KMS-11 (cell line): ENCODE results near the gene DNMT1.
"Not testable (repeated sequence)": the region's sequence is repeated elsewhere in the genome, so short reads cannot be mapped to it uniquely, and the experiment has no call there.

ENCODE experiments used
- H2AFZ ChIP-seq: fragments of 200-600 bp; sonication (generic); 2 replicates; pipeline ENCODE4 v1.6.1; 2016; ENCODE audit warnings: antibody characterized with exemption, mixed run types, low read depth
- H3K27ac ChIP-seq: fragments of 200-600 bp; sonication (generic); 2 replicates; pipeline ENCODE4 v1.6.1; 2016; ENCODE audit warnings: mild to moderate bottlenecking, mixed run types
- H3K27me3 ChIP-seq: fragments of 200-600 bp; sonication (generic); 2 replicates; pipeline ENCODE4 v1.6.1; 2017; ENCODE audit warnings: mild to moderate bottlenecking, low read depth, mixed run types, moderate library complexity; ENCODE audit not compliant: insufficient read depth
- H3K36me3 ChIP-seq: fragments of 200-600 bp; sonication (generic); 2 replicates; pipeline ENCODE4 v1.6.1; 2017; ENCODE audit warnings: mild to moderate bottlenecking, mixed run types; ENCODE audit not compliant: insufficient read depth
- H3K4me1 ChIP-seq: fragments of 200-600 bp; sonication (generic); 2 replicates; pipeline ENCODE4 v1.6.1; 2016; ENCODE audit warnings: mild to moderate bottlenecking, low read depth, mixed run types; ENCODE audit not compliant: poor library complexity, severe bottlenecking
- H3K4me2 ChIP-seq: fragments of 200-600 bp; sonication (generic); 2 replicates; pipeline ENCODE4 v1.7.0; 2016; ENCODE audit warnings: mild to moderate bottlenecking, mixed run types
- H3K4me3 ChIP-seq: fragments of 200-600 bp; sonication (generic); IDR thresholded peaks from 2 replicates; pipeline ENCODE4 v1.6.1; 2017; ENCODE audit warnings: low read depth, low read length, mixed read lengths; ENCODE audit not compliant: insufficient read depth
- H3K79me2 ChIP-seq: fragments of 200-600 bp; sonication (generic); 2 replicates; pipeline ENCODE4 v1.6.1; 2016; ENCODE audit warnings: low read depth, mixed run types; ENCODE audit not compliant: insufficient read depth
- H3K9ac ChIP-seq: fragments of 200-600 bp; sonication (generic); 2 replicates; pipeline ENCODE4 v1.6.1; 2016; ENCODE audit warnings: mild to moderate bottlenecking, mixed run types
- H4K20me1 ChIP-seq: fragments of 200-600 bp; sonication (generic); 2 replicates; pipeline ENCODE4 v1.6.1; 2016; ENCODE audit warnings: mild to moderate bottlenecking, mixed run types; ENCODE audit not compliant: insufficient read depth
- CTCF ChIP-seq: fragments of 200-600 bp; sonication (generic); conservative IDR thresholded peaks from 2 replicates; pipeline ENCODE4 v1.6.1; 2017; ENCODE audit warnings: low read depth, mild to moderate bottlenecking, antibody characterized with exemption, low read length, moderate library complexity, mixed read lengths

The DNMT1 gene

GRCh38 chr19:10182847-10183246, 11.9 kb downstream of the DNMT1 start:
- Histone ChIP-seq H3K4me3 (no peak overlapping the region), H2AFZ (no peak overlapping the region), H3K36me3 (peaks cover 9% of the 10 kb centered on the region), H3K27ac (no peak overlapping the region), H3K4me2 (no peak overlapping the region), H3K27me3 (no peaks in the 10 kb centered on the region), H4K20me1 (peaks cover 39% of the 10 kb centered on the region; the same call in 1 of the 2 replicates), H3K79me2 (peaks cover 70% of the 10 kb centered on the region), H3K9ac (no peak overlapping the region), H3K4me1 (no peaks in the 10 kb centered on the region)
- TF ChIP-seq CTCF: no peak

- H3K27me3 ChIP-seq: no peaks in the 10 kb centered on the region
- H3K4me3 ChIP-seq: no peak overlapping the region
- H4K20me1 ChIP-seq: peaks cover 32% of the 10 kb centered on the region; the same call in 1 of the 2 replicates
- peaks cover 12% of the 10 kb centered on the region for H3K36me3 ChIP-seq
- no peak overlapping the region for H3K27ac ChIP-seq
- H3K9ac ChIP-seq: no peak overlapping the region
- no peaks in the 10 kb centered on the region for H3K4me1 ChIP-seq
- no peak for TF ChIP-seq CTCF
- no peak overlapping the region for H2AFZ ChIP-seq
- H3K79me2 ChIP-seq: peaks cover 62% of the 10 kb centered on the region
- H3K4me2 ChIP-seq: no peak overlapping the region
These were observed 12.7 kb downstream of the DNMT1 start for GRCh38 chr19:10182076-10182475.

- TF ChIP-seq CTCF: no peak
- Histone ChIP-seq H2AFZ (no peak overlapping the region), H3K36me3 (peaks cover 17% of the 10 kb centered on the region), H3K9ac (no peak overlapping the region), H4K20me1 (0 out of 2 replicates have a peak, but pooled peaks cover 19% of the 10 kb centered on the region), H3K4me2 (no peak overlapping the region), H3K4me3 (no peak overlapping the region), H3K4me1 (no peaks in the 10 kb centered on the region), H3K27me3 (no peaks in the 10 kb centered on the region), H3K79me2 (peaks cover 46% of the 10 kb centered on the region), H3K27ac (no peak overlapping the region)
These were observed 14.3 kb downstream of the DNMT1 start for GRCh38 chr19:10180459-10180858.

GRCh38 chr19:10180024-10180423, 14.7 kb downstream of the DNMT1 start:
- H3K4me3 ChIP-seq, H3K4me1 ChIP-seq, H3K9ac ChIP-seq, H3K27ac ChIP-seq, H3K27me3 ChIP-seq, H2AFZ ChIP-seq, H3K4me2 ChIP-seq: not testable (repeated sequence)
- peaks cover 42% of the 10 kb centered on the region for H3K79me2 ChIP-seq
- 0 out of 2 replicates have a peak, but pooled peaks cover 17% of the 10 kb centered on the region for H4K20me1 ChIP-seq
- H3K36me3 ChIP-seq: peaks cover 17% of the 10 kb centered on the region

GRCh38 chr19:10173527-10173926, 21.2 kb downstream of the DNMT1 start:
- Histone ChIP-seq H3K36me3 (peaks cover 23% of the 10 kb centered on the region; the same call in 1 of the 2 replicates), H2AFZ (no peak overlapping the region), H3K27me3 (no peaks in the 10 kb centered on the region), H3K9ac (no peak overlapping the region), H3K79me2 (peaks cover 6% of the 10 kb centered on the region), H3K4me1 (peaks cover 29% of the 10 kb centered on the region), H3K27ac (no peak overlapping the region), H4K20me1 (0 out of 2 replicates have a peak, but pooled peaks cover 6% of the 10 kb centered on the region), H3K4me2 (no peak overlapping the region), H3K4me3 (no peak overlapping the region)
- no peak for TF ChIP-seq CTCF
